ENCODE data around the gene TRPV4. TPM values are rescaled to one million over a fixed set of nuclear protein-coding genes. Genes with fewer than 3 reads are reported as not detected.

Gene TRPV4
- total RNA-seq, 6 donors from 2014 or later: 2.2 to 9.7 (median 5.4) TPM

GRCh38 chr12:109770104-109770860, 62.9 kb downstream of the TRPV4 start:
- Histone ChIP-seq H3K4me1 (peaks cover 0 to 10% (median 3%) of the 10 kb centered on the region in 4 donors), H3K36me3 (peaks cover 0 to 6% (median 1%) of the 10 kb centered on the region in 4 donors), H3K27me3 (no peaks in the 10 kb centered on the region), H3K9me3 (no peaks in the 10 kb centered on the region), H3K27ac (no peak overlapping the region), H3K4me3 (no peak overlapping the region)
- 70 to 76% methylated on average over 13 to 16 of the region's 16 CpGs for WGBS, 2 donors
- ATAC-seq (ENCODE audit: low FRiP score in 2 of 2) (no peak), DNase-seq (peak in 1 of 2 donors; percentile 4)
- TF ChIP-seq EP300 (IDR thresholded peaks at IDR 0.05) (no peak), CTCF (IDR thresholded peaks at IDR 0.05) (no peak), POLR2AphosphoS5 (IDR thresholded peaks at IDR 0.05) (no peak), POLR2A (IDR thresholded peaks at IDR 0.05) (no peak)

GRCh38 chr12:109768901-109769670, 64.1 kb downstream of the TRPV4 start:
- H3K27me3 ChIP-seq: no peaks in the 10 kb centered on the region
- H3K36me3 ChIP-seq: peaks cover 0 to 6% (median 1%) of the 10 kb centered on the region in 4 donors
- WGBS, 2 donors: 95 to 97% methylated on average over 22 to 32 of the region's 38 CpGs
- DNase-seq (peak in 1 of 2 donors; percentile 15), ATAC-seq (ENCODE audit: low FRiP score in 2 of 2) (no peak)
- H3K4me1 ChIP-seq: peaks cover 0 to 10% (median 3%) of the 10 kb centered on the region in 4 donors
- no peak overlapping the region for H3K4me3 ChIP-seq
- TF ChIP-seq POLR2AphosphoS5 (IDR thresholded peaks at IDR 0.05): no peak
- TF ChIP-seq POLR2A (IDR thresholded peaks at IDR 0.05): no peak
- no peak for TF ChIP-seq CTCF (IDR thresholded peaks at IDR 0.05)
- no peak for TF ChIP-seq EP300 (IDR thresholded peaks at IDR 0.05)
- no peaks in the 10 kb centered on the region for H3K9me3 ChIP-seq
- no peak overlapping the region for H3K27ac ChIP-seq

GRCh38 chr12:109767991-109768900, 65.0 kb downstream of the TRPV4 start:
- ATAC-seq (ENCODE audit: low FRiP score in 2 of 2) (no peak), DNase-seq (peak; percentile 14 to 81)
- TF ChIP-seq POLR2A (IDR thresholded peaks at IDR 0.05): no peak
- no peak for TF ChIP-seq CTCF (IDR thresholded peaks at IDR 0.05)
- TF ChIP-seq POLR2AphosphoS5 (IDR thresholded peaks at IDR 0.05): no peak
- TF ChIP-seq EP300 (IDR thresholded peaks at IDR 0.05): no peak
- H3K27ac ChIP-seq: no peak overlapping the region
- WGBS, 2 donors: 93 to 94% methylated on average over 24 to 46 of the region's 54 CpGs
- no peaks in the 10 kb centered on the region for H3K27me3 ChIP-seq
- H3K4me3 ChIP-seq: no peak overlapping the region
- H3K36me3 ChIP-seq: peaks cover 0 to 6% (median 1%) of the 10 kb centered on the region in 4 donors
- peaks cover 0 to 4% (median 2%) of the 10 kb centered on the region in 4 donors for H3K4me1 ChIP-seq
- H3K9me3 ChIP-seq: peaks cover 0 to 4% (median 1%) of the 10 kb centered on the region in 4 donors

GRCh38 chr12:109767456-109767855, 65.7 kb downstream of the TRPV4 start:
- Histone ChIP-seq H3K4me3 (no peak overlapping the region), H3K27me3 (no peaks in the 10 kb centered on the region), H3K27ac (no peak overlapping the region), H3K4me1 (peaks cover 0 to 4% (median 0%) of the 10 kb centered on the region in 4 donors), H3K36me3 (peaks cover 0 to 6% (median 1%) of the 10 kb centered on the region in 4 donors), H3K9me3 (peaks cover 0 to 6% (median 2%) of the 10 kb centered on the region in 4 donors)
- WGBS, 2 donors: 89 to 99% methylated on average over 4 of the region's 4 CpGs
- no peak for ATAC-seq (ENCODE audit: low FRiP score in 2 of 2)
- TF ChIP-seq POLR2AphosphoS5 (IDR thresholded peaks at IDR 0.05) (no peak), EP300 (IDR thresholded peaks at IDR 0.05) (no peak), CTCF (IDR thresholded peaks at IDR 0.05) (no peak), POLR2A (IDR thresholded peaks at IDR 0.05) (no peak)
- DNase-seq: no peak
